Trophoblast cell (in vitro differentiated cells and primary cell): ENCODE results near the gene ITIH6.

Experiments
- DNase-seq, 2 donors: peaks; one replicate each; pipeline ENCODE4 v3.0.0-alpha.2; 2016
- H2AFZ ChIP-seq: 2 replicates; pipeline ENCODE4 v1.6.1; 2013; ENCODE audit warnings: low read length, moderate library complexity, mild to moderate bottlenecking; ENCODE audit not compliant: insufficient read depth, poor library complexity
- H2AK5ac ChIP-seq: 2 replicates; pipeline ENCODE4 v1.6.1; 2013; ENCODE audit warnings: mild to moderate bottlenecking, low read length
- H2BK120ac ChIP-seq: 2 replicates; pipeline ENCODE4 v1.6.1; 2013; ENCODE audit warnings: low read length, mild to moderate bottlenecking, moderate library complexity; ENCODE audit not compliant: insufficient read depth, poor library complexity
- H2BK12ac ChIP-seq: 2 replicates; pipeline ENCODE4 v1.6.1; 2013; ENCODE audit warnings: mild to moderate bottlenecking, low read length, moderate library complexity
- H2BK5ac ChIP-seq: 2 replicates; pipeline ENCODE4 v1.6.1; 2013; ENCODE audit warnings: low read length, low read depth, moderate library complexity, mild to moderate bottlenecking; ENCODE audit not compliant: poor library complexity
- H3K14ac ChIP-seq: 2 replicates; pipeline ENCODE4 v1.6.1; 2013; ENCODE audit warnings: mild to moderate bottlenecking, low read length
- H3K18ac ChIP-seq: 2 replicates; pipeline ENCODE4 v1.6.1; 2013; ENCODE audit warnings: mild to moderate bottlenecking, low read length
- H3K23ac ChIP-seq: 2 replicates; pipeline ENCODE4 v1.6.1; 2013; ENCODE audit warnings: low read length
- H3K27ac ChIP-seq: 2 replicates; pipeline ENCODE4 v1.5.1; 2013; ENCODE audit warnings: low read depth, mild to moderate bottlenecking, inconsistent platforms, low read length, moderate library complexity
- H3K27me3 ChIP-seq: 2 replicates; pipeline ENCODE4 v1.6.1; 2013; ENCODE audit warnings: inconsistent platforms, mild to moderate bottlenecking, low read length, moderate library complexity; ENCODE audit not compliant: insufficient read depth
- H3K36me3 ChIP-seq, 2 experiments: 1 replicate in 1 of 2; 2 replicates in 1 of 2; pipeline ENCODE4 v1.6.1; 2013; ENCODE audit warnings: low read length in 2 of 2, mild to moderate bottlenecking in 2 of 2, moderate library complexity in 1 of 2; ENCODE audit not compliant: insufficient read depth in 2 of 2, control insufficient read depth in 1 of 2
- H3K4ac ChIP-seq: 2 replicates; pipeline ENCODE4 v1.6.1; 2013; ENCODE audit warnings: low read depth, mild to moderate bottlenecking, low read length, moderate library complexity
- H3K4me1 ChIP-seq, 2 experiments: 1 replicate in 1 of 2; 2 replicates in 1 of 2; pipeline ENCODE4 v1.6.1; 2013; ENCODE audit warnings: low read length in 2 of 2, mild to moderate bottlenecking in 2 of 2, moderate library complexity in 1 of 2; ENCODE audit not compliant: insufficient read depth in 2 of 2, control insufficient read depth in 1 of 2
- H3K4me2 ChIP-seq: 2 replicates; pipeline ENCODE4 v1.6.1; 2013; ENCODE audit warnings: inconsistent platforms, mild to moderate bottlenecking, low read length, moderate library complexity
- H3K4me3 ChIP-seq: 2 replicates; pipeline ENCODE4 v1.5.1; 2013; ENCODE audit warnings: mild to moderate bottlenecking, low read depth, low read length, inconsistent platforms
- H3K79me1 ChIP-seq: one replicate; pipeline ENCODE4 v1.6.1; 2013; ENCODE audit warnings: low read length
- H3K79me2 ChIP-seq: 2 replicates; pipeline ENCODE4 v1.6.1; 2013; ENCODE audit warnings: low read length, mild to moderate bottlenecking; ENCODE audit not compliant: control insufficient read depth, insufficient read depth, poor library complexity
- H3K9ac ChIP-seq: 2 replicates; pipeline ENCODE4 v1.6.1; 2013; ENCODE audit warnings: mild to moderate bottlenecking, low read length
- H3K9me3 ChIP-seq: 2 replicates; pipeline ENCODE4 v1.6.1; 2013; ENCODE audit warnings: low read depth, mild to moderate bottlenecking, control low read depth, inconsistent platforms, low read length; ENCODE audit not compliant: insufficient read depth
- H4K12ac ChIP-seq: 2 replicates; pipeline ENCODE4 v1.6.1; 2013; ENCODE audit warnings: low read depth, mild to moderate bottlenecking, low read length, moderate library complexity
- H4K8ac ChIP-seq: 2 replicates; pipeline ENCODE4 v1.6.1; 2013; ENCODE audit warnings: low read depth, mild to moderate bottlenecking, low read length, moderate library complexity
- H4K91ac ChIP-seq: one replicate; pipeline ENCODE4 v1.6.1; 2013; ENCODE audit warnings: low read depth, mild to moderate bottlenecking, low read length, moderate library complexity
- WGBS: extraction: QIAGEN DNeasy Blood & Tissue Kit; methylation state at CpG from one replicate; pipeline ENCODE4 v1.1.7; 2013; ENCODE audit warnings: missing lambda C conversion rate; ENCODE audit not compliant: insufficient read length, insufficient coverage; ENCODE audit errors: extremely low coverage; 5-methylcytosine and 5-hydroxymethylcytosine counted together

Gene ITIH6

GRCh38 chrX:54754854-54755253 lies 43.2 kb downstream of the ITIH6 start:
- Histone ChIP-seq H3K9me3 (no peaks in the 10 kb centered on the region), H3K79me2 (no peaks in the 10 kb centered on the region), H4K91ac (no peak overlapping the region), H2BK5ac (no peak overlapping the region), H3K14ac (no peak overlapping the region), H2AFZ (no peak overlapping the region), H3K4me3 (no peak overlapping the region), H3K23ac (no peak overlapping the region), H3K27ac (no peak overlapping the region), H2BK12ac (no peak overlapping the region), H3K4ac (no peak overlapping the region), H2AK5ac (no peak overlapping the region), H3K36me3 (no peaks in the 10 kb centered on the region), H3K18ac (no peak overlapping the region), H3K9ac (no peak overlapping the region), H4K12ac (no peak overlapping the region), H3K27me3 (no peaks in the 10 kb centered on the region), H3K4me1 (peaks cover 5 to 7% of the 10 kb centered on the region in 2 experiments), H3K79me1 (peaks cover 6% of the 10 kb centered on the region), H2BK120ac (no peak overlapping the region), H4K8ac (no peak overlapping the region), H3K4me2 (no peak overlapping the region)
- no peak for DNase-seq

GRCh38 chrX:54748626-54749025 lies 49.4 kb downstream of the ITIH6 start:
- Histone ChIP-seq H3K79me2 (no peaks in the 10 kb centered on the region), H4K8ac (no peak overlapping the region), H2BK5ac (peak overlapping the region; percentile 63), H3K36me3 (no peaks in the 10 kb centered on the region), H2AFZ (no peak overlapping the region), H3K4me1 (peaks cover 10 to 31% of the 10 kb centered on the region in 2 experiments), H3K18ac (no peak overlapping the region), H3K4me2 (no peak overlapping the region), H3K79me1 (peaks cover 24% of the 10 kb centered on the region), H3K14ac (no peak overlapping the region), H3K27me3 (no peaks in the 10 kb centered on the region), H2BK12ac (peak overlapping the region; percentile 76), H3K23ac (no peak overlapping the region), H4K12ac (no peak overlapping the region), H2AK5ac (no peak overlapping the region), H4K91ac (peak overlapping the region; percentile 24), H3K4me3 (no peak overlapping the region), H2BK120ac (no peak overlapping the region), H3K9me3 (no peaks in the 10 kb centered on the region), H3K9ac (no peak overlapping the region), H3K4ac (no peak overlapping the region), H3K27ac (peak overlapping the region; percentile 80)
- DNase-seq, result no peak
- WGBS, result no CpG with 5 or more reads among the region's 1 CpG

- H4K91ac ChIP-seq, result peak overlapping the region; percentile 83
- no peak overlapping the region for H3K9ac ChIP-seq
- no peak for DNase-seq
- H3K36me3 ChIP-seq, result no peaks in the 10 kb centered on the region
- no CpG with 5 or more reads among the region's 3 CpGs for WGBS
- peak overlapping the region; percentile 7 for H3K4me2 ChIP-seq
- H3K79me2 ChIP-seq, result no peaks in the 10 kb centered on the region
- peaks cover 24% of the 10 kb centered on the region for H3K79me1 ChIP-seq
- no peaks in the 10 kb centered on the region for H3K27me3 ChIP-seq
- no peak overlapping the region for H4K8ac ChIP-seq
- no peak overlapping the region for H2BK120ac ChIP-seq
- H3K4ac ChIP-seq, result no peak overlapping the region
- H3K23ac ChIP-seq, result no peak overlapping the region
- peaks cover 10 to 31% of the 10 kb centered on the region in 2 experiments for H3K4me1 ChIP-seq
- no peak overlapping the region for H3K18ac ChIP-seq
- H2BK12ac ChIP-seq, result no peak overlapping the region
- no peak overlapping the region for H3K14ac ChIP-seq
- no peaks in the 10 kb centered on the region for H3K9me3 ChIP-seq
- no peak overlapping the region for H3K4me3 ChIP-seq
- no peak overlapping the region for H2AFZ ChIP-seq
- H4K12ac ChIP-seq, result no peak overlapping the region
- no peak overlapping the region for H2AK5ac ChIP-seq
- H3K27ac ChIP-seq, result peak overlapping the region; percentile 88
- peak overlapping the region; percentile 60 for H2BK5ac ChIP-seq
Observed at GRCh38 chrX:54747733-54748393, 50.2 kb downstream of the ITIH6 start.

- no peaks in the 10 kb centered on the region for H3K27me3 ChIP-seq
- H3K79me2 ChIP-seq, result no peaks in the 10 kb centered on the region
- H3K4me3 ChIP-seq, result no peak overlapping the region
- H4K12ac ChIP-seq, result no peak overlapping the region
- H2BK12ac ChIP-seq, result peak overlapping the region; percentile 65
- peak overlapping the region; percentile 11 for H2BK120ac ChIP-seq
- peak overlapping the region; percentile 16 for H3K4me2 ChIP-seq
- no peak overlapping the region for H3K9ac ChIP-seq
- H4K8ac ChIP-seq, result no peak overlapping the region
- no peak overlapping the region for H3K4ac ChIP-seq
- no peak overlapping the region for H3K18ac ChIP-seq
- no peak overlapping the region for H3K23ac ChIP-seq
- H3K4me1 ChIP-seq, result peaks cover 10 to 31% of the 10 kb centered on the region in 2 experiments
- WGBS, result no CpG with 5 or more reads among the region's 2 CpGs
- peak overlapping the region; percentile 29 for H2AK5ac ChIP-seq
- peaks cover 24% of the 10 kb centered on the region for H3K79me1 ChIP-seq
- peak overlapping the region; percentile 66 for H4K91ac ChIP-seq
- no peak overlapping the region for H2BK5ac ChIP-seq
- no peak for DNase-seq
- no peak overlapping the region for H2AFZ ChIP-seq
- peak overlapping the region; percentile 32 for H3K14ac ChIP-seq
- H3K36me3 ChIP-seq, result no peaks in the 10 kb centered on the region
- H3K27ac ChIP-seq, result peak overlapping the region; percentile 88
- no peaks in the 10 kb centered on the region for H3K9me3 ChIP-seq
Observed at GRCh38 chrX:54746928-54747327, 51.1 kb downstream of the ITIH6 start.
